Endothelial cell of umbilical vein (primary cell): Measurements from ENCODE around the gene RGS19.

ENCODE experiments used
- EZH2 ChIP-seq: IDR thresholded peaks from 2 replicates; pipeline ENCODE4 v1.6.1; 2012; ENCODE audit warnings: borderline replicate concordance, low read depth, mild to moderate bottlenecking, moderate library complexity, low read length, inconsistent platforms; ENCODE audit not compliant: severe bottlenecking
- MYC ChIP-seq: IDR thresholded peaks from one replicate; pipeline ENCODE4 v1.6.1; 2011; ENCODE audit warnings: mild to moderate bottlenecking, low read depth, low read length
- POLR2A ChIP-seq: IDR thresholded peaks from 2 replicates; pipeline ENCODE4 v1.6.1; 2012; ENCODE audit warnings: low read depth, mild to moderate bottlenecking, control low read depth, low read length
- TF ChIP-seq, protein P1 (sequence below), 2 donors: IDR thresholded peaks; 1 replicate in 1 of 2; 2 replicates in 1 of 2; pipeline ENCODE4 v1.5.1; 2011; ENCODE audit warnings: low read length in 2 of 2, mild to moderate bottlenecking in 2 of 2, moderate library complexity in 2 of 2, control low read depth in 1 of 2, inconsistent platforms in 1 of 2, low read depth in 1 of 2; ENCODE audit not compliant: insufficient read depth in 1 of 2; ENCODE audit errors: extremely low read depth in 1 of 2
- TF ChIP-seq, protein P2 (sequence below): IDR thresholded peaks from 2 replicates; pipeline ENCODE4 v1.6.1; 2011; ENCODE audit not compliant: insufficient read depth, insufficient read length

DNA sequence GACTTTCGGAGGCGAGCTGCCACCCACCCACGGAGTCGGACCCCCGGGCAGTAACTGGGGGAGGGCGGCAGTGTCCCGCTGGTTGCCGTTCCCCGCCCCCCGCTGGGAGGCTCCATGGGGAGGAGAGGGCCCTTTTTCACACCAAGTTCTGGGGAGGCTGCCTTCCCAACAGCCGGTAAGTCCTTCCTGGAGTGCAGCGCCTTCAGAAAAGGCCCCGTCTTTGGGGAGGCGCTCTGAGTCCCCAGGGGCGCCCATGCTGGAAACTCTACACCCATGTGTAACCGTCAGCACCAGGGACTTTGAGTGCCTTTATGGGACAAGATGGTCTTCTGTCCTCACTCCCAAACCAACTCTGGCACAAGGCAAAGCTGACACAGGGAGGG is 29.4 kb downstream of the RGS19 start:
- no peak for TF ChIP-seq POLR2A
- TF ChIP-seq MYC: no peak
- TF ChIP-seq, protein P1, sequence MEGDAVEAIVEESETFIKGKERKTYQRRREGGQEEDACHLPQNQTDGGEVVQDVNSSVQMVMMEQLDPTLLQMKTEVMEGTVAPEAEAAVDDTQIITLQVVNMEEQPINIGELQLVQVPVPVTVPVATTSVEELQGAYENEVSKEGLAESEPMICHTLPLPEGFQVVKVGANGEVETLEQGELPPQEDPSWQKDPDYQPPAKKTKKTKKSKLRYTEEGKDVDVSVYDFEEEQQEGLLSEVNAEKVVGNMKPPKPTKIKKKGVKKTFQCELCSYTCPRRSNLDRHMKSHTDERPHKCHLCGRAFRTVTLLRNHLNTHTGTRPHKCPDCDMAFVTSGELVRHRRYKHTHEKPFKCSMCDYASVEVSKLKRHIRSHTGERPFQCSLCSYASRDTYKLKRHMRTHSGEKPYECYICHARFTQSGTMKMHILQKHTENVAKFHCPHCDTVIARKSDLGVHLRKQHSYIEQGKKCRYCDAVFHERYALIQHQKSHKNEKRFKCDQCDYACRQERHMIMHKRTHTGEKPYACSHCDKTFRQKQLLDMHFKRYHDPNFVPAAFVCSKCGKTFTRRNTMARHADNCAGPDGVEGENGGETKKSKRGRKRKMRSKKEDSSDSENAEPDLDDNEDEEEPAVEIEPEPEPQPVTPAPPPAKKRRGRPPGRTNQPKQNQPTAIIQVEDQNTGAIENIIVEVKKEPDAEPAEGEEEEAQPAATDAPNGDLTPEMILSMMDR (IDR thresholded peaks at IDR 0.05; ENCODE audit: extremely low read depth in 1 of 2, insufficient read depth in 1 of 2, low read depth in 1 of 2, low read length in 2 of 2): no peak
- TF ChIP-seq EZH2: no peak
- TF ChIP-seq, protein P2, sequence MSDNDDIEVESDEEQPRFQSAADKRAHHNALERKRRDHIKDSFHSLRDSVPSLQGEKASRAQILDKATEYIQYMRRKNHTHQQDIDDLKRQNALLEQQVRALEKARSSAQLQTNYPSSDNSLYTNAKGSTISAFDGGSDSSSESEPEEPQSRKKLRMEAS: no peak
